GM18508 (cell line): ENCODE measurements around the gene CYTH4.

Experiments
- ATAC-seq: cut with Tn5 transposase; IDR thresholded peaks from one replicate; pipeline ENCODE4 v1.9.1; 2021; ENCODE audit warnings: moderate number of reproducible peaks; ENCODE audit not compliant: insufficient read depth, unreplicated experiment

The CYTH4 gene

DNA sequence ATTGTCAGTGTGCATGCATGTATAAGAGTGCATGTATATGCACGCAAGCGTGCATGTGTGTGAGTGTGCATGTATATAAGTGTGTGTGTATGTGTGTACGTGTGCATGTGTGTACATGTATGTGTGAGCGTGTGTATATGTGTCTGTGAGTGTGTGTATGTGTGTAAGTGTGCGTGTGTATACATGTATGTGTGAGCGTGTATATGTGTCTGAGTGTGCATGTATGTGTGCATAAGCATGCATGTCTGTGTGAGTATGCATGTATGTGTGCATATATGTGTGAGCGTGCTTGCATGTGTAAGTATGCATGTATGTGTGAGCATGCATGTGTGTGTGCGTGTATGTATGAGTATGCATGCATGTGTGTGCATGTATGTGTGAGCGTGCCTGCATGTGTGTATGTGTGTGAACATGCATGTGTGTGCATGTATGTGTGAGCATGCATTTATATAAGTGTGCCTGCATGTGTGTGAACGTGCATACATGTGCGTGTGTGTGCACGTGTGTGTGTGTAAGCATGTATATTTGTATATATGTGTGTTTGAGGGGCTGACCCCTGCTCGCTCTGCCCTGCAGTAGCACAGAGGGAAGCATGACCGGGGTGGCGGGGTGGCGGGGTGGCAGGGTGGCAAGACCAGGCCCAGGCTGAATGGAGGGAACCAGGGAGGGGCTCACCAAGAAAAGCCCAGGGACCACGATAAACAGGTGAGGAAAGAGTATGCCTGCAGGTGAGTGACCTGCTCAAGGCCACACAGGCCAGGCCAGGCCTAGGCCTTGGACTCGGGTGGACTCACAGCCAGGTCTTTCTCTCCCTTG is 26.3 kb downstream of the CYTH4 start:
- no peak for ATAC-seq

DNA sequence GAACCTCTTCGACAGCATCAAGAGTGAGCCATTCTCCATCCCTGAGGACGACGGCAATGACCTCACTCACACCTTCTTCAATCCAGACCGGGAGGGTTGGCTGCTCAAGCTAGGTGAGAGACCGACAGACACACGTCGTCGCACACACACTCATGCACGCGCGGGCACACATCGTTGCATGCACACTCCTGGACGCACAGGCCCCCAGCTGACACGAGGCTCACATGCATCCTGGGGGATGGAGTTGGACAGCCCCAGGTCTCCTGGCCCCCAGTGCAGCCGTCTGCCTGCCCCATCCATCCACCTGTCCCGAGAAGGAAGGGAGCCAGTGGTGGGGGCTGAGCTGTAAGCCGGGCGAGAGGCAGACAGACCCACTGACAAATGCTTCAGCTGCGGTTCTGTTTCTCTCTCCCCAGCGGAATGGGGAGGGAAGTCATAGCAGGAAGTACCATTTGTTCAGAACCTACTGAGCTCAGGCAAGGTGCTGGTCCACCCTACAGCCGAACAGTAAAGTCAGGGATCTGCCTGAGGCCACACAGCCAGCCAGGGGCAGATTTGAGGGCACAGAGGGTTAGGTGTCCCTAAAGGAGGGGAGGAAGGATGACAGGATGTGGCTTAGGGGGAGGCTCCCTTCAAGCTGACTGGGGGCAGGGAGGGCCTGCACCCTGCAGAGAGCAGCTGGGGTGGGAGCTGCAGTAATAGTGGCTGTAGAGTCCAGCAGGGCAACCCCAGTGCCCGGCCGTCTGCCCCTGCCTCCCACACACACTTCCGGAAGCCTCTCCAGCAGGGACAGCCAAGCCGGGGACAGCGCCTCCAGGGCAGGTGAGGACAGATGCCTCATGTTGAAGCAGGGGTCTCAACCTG is 27.1 kb downstream of the CYTH4 start:
- ATAC-seq: no peak

DNA sequence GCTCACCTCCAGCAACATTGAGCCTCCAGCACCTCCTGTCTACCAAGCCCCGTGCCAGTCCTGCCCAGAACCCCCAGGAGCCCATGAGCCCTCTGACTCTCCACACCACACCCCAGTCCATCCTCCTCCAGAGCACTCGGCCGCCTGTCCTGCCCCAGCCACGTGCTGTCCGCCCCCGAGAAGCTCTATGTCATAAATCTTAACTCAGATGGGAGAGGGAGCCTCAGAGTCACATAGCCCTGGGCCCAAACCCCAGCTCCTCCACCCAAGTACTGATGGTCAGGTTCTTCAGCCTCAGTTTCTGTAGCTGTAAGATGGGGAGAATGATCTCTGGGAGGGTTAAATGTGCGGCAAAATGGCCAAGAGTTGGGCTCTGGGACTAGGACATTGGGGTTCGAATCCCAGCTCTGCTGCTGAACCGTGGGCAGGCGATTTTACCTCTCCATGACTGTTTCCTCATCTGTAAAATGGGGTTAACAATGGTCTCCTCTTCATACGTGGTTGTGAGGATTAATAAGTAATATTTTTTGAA is 27.8 kb downstream of the CYTH4 start:
- no peak for ATAC-seq

- no peak for ATAC-seq
Observed at GRCh38 chr22:37310815-37311595, 28.7 kb downstream of the CYTH4 start.

- ATAC-seq: no peak
Observed at GRCh38 chr22:37311761-37312312, 29.5 kb downstream of the CYTH4 start.

GRCh38 chr22:37312549-37313183 is 30.4 kb downstream of the CYTH4 start:
- ATAC-seq: no peak

GRCh38 chr22:37313376-37314314 is 31.3 kb downstream of the CYTH4 start:
- no peak for ATAC-seq

- ATAC-seq: no peak
Observed at GRCh38 chr22:37314315-37315074, 32.2 kb downstream of the CYTH4 start.

GRCh38 chr22:37316405-37316804 is 34.1 kb downstream of the CYTH4 start:
- no peak for ATAC-seq

DNA sequence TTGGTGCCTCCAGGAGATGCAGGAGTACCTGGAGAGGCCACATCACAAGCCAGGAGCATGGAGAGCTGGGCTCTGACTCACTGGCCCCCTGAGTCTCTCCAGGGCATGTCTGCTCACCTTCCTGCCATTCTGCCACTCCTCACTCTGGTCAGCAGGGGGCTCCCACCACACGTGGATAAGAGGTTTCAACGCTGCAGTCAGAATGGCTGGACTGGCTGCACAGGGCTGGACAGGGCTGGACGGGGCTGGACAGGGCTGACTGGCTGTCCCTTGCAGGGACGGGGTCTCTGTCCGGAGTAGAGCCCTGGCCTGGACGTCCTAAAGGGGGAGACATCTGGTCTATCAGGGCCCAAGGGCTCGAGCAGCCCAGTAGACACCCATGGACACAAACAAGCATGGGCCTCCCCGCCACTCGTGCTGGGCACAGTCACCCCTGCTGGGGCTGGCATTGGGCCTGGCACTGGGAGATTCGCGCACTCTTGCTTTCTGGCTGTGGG is 34.6 kb downstream of the CYTH4 start:
- no peak for ATAC-seq

GRCh38 chr22:37317698-37318210 is 35.4 kb downstream of the CYTH4 start:
- no peak for ATAC-seq

- no peak for ATAC-seq
Observed at GRCh38 chr22:37318364-37319109, 36.2 kb downstream of the CYTH4 start.

DNA sequence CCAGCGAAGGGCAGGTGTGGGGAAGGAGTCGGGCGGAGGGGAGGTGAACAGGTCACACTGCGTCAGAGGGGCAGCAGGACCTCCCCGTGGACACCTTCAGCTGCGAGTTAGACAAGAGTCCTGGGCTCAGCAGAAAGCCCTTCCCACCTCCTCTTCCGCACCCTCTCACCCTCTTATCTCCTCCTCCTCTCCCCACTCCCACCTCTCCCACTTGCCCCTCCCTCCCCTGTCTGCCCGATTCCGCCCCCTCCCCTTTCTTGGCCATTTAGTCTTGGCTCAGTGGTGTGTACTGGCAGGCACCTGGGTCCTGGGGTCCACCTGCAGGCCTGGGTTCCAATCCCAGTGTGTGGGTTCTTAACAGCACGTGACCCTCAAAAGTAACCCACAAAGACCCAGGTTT is 37.2 kb downstream of the CYTH4 start:
- ATAC-seq: no peak

DNA sequence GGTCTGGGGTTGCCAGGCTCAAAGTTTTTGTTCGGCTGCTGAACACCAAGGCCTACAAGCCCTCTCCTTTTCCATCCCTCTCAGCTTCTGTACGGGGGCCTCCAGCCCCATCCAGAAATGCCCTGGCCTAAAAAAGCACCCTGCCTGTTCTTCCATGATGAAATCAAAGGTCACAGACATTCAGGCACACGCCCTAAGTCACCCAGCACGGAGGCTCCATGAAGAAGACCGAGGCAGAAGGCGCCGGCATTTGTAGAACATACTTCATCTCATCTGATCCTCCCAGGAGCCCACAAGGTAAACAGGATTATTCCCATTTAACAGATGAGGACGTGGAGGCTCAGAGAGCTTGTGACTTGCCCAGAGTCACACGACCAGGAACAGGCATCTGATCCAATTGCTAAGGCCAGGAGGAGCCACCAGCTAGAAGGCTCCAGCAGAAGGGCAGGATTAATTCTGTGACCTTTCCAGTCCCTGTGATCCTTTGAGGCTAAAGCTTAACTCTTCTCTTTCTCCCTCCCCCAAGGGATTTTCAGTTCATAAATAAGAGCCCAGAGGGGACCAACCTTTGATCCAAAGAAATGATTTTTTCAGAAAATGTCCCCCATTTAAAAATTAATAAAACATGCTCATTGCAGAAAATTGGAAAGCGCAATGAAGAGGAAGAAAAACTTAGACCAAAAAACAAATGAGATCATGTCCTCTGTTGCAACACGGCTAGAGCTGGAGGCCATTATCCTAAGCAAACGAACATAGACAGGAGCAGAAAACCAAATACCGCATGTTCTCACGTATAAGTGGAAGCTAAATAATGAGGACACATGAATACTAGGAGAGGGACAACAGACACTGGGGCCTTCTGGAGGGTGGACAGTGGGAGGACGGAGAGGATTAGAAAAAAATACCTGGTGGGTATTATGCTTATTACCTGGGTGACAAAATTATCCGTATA is 38.7 kb downstream of the CYTH4 start:
- ATAC-seq: no peak

GRCh38 chr22:37324340-37325038 is 42.2 kb downstream of the CYTH4 start:
- no peak for ATAC-seq
